ENCODE results near the gene TOX3.
A peak's percentile ranks its signal among the peaks of the same experiment; 100 is the strongest.

Gene TOX3

DNA sequence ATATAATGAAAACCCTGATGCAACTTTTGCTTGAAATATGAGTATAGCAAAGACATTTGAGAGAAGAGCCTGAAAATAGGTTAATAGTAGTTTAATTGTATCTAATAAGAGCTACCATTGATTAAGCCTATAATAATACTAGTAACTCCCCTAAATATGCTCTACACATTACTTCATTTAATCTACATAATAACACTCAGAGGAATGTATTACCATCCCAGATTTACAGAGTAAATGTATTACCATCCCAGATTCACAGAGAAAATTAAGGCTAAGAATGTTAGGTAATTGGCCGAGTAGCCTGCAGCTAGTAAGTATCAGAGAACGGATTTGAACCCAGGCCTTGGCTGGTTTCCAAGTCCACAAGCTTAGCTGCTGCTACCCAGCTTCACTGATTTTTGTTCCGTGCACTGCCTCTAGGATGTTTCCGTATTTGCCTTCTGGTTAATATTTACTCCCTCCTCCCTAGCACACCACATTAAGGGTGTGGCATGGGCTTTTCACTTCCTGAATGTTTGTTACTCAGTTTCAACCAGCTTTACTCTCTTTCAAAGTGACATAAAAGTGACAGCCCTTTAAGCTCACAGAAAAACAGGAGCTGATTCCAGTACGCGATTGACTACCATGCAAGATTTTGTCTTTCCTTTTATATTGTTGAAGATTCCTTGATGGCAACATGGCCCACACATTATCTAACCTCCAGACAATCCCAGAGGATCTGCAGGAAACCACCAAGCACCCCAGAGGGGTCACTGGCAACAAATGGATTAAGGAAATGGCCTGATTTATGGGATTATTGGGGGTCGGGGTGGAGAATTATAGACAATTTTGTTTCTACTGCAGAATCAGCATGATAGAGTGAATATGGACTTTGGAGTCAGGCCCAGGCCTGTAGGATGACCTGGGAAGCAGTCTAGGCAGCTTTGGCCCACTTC lies 26.7 kb upstream of the TOX3 start:
- POLR2A ChIA-PET: no interaction called here
- CTCF ChIA-PET: interaction anchor here (1.4 to 1.8 kb wide), 2 partner anchors 11 to 13 kb away, joined by 3 to 4 read pairs; no protein-coding TSS in a partner anchor
- TF ChIP-seq, protein P1, sequence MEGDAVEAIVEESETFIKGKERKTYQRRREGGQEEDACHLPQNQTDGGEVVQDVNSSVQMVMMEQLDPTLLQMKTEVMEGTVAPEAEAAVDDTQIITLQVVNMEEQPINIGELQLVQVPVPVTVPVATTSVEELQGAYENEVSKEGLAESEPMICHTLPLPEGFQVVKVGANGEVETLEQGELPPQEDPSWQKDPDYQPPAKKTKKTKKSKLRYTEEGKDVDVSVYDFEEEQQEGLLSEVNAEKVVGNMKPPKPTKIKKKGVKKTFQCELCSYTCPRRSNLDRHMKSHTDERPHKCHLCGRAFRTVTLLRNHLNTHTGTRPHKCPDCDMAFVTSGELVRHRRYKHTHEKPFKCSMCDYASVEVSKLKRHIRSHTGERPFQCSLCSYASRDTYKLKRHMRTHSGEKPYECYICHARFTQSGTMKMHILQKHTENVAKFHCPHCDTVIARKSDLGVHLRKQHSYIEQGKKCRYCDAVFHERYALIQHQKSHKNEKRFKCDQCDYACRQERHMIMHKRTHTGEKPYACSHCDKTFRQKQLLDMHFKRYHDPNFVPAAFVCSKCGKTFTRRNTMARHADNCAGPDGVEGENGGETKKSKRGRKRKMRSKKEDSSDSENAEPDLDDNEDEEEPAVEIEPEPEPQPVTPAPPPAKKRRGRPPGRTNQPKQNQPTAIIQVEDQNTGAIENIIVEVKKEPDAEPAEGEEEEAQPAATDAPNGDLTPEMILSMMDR (IDR thresholded peaks at IDR 0.05; ENCODE audit: control extremely low read depth, extremely low read depth, low read depth, missing control alignments): no peak
- DNase-seq (ENCODE audit: extremely low spot score): peak; percentile 8

DNA sequence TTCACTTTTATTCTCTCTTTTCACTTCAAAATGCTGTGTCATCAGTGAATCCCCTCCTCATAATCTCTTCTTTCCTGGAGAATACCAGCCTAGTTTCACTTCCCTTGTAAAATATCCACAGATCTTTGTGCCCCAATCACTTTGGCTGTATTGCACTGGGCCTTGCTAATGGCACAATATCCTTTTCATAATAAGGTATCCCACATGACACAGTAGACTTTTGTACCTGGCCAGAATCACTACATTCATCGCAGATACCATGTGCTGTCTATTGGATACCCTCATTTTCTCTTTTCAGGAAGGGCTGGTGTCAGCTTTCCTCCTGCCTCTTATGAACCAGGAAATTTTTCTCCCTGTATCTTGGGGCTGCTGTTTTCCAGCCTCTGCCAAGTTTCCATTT lies 25.7 kb upstream of the TOX3 start:
- DNase-seq (ENCODE audit: extremely low spot score): no peak
- ChIA-PET CTCF (interaction anchor here (1.2 kb wide), 1 partner anchor 32 kb away, joined by 3 read pairs; no protein-coding TSS in a partner anchor), POLR2A (no interaction called here)
- TF ChIP-seq, protein P1 (IDR thresholded peaks at IDR 0.05; ENCODE audit: control extremely low read depth, extremely low read depth, low read depth, missing control alignments): no peak

DNA sequence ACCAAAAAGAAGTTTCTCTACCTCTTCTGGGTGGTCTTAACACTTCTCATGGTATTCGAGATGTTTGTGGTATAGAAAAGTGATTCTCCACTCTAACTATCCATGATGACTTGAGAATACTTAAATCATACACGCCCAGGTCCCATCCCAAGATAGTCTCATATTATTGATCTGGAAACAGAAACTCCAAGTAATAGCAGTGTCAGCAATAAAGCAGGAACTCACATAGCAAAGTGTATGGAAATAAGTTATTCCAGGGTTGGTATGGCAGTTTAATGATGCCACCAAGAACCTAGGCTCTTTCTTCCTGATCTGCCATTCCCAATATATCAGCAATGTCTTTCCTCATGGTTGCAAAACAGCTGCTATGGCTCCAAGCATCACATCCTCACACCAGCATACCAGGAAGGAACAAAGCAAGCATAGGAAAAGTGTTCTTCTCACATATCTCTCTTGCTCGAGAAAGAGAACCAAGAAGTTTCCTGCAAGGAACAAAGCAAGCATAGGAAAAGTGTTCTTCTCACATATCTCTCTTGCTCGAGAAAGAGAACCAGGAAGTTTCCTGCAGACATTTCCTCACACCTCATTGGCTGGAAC lies 23.6 kb upstream of the TOX3 start:
- TF ChIP-seq, protein P1 (IDR thresholded peaks at IDR 0.05; ENCODE audit: control extremely low read depth, extremely low read depth, low read depth, missing control alignments): no peak
- ChIA-PET CTCF (no interaction called here), POLR2A (no interaction called here)
- no peak for DNase-seq (ENCODE audit: extremely low spot score)

DNA sequence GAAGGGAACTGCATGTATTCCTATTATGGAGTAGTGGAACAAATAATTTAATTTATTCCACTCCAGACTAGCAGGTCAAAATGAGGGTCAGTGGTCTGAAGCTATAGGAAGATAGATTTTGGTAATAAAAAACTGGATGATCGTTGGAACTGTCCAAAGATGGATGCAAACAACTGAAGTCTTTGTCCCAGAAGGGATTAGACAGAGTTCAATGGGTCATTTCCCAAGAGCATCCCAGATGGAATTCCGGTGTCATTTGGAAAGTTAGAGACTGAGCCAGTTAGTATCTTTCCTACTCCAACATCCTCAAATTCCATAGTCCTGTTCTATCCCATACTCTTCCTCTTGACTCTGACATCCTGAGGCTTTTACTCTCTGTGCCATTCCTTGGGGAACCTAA lies 22.8 kb upstream of the TOX3 start:
- ChIA-PET CTCF (interaction anchor here (1.4 kb wide), 1 partner anchor 9 kb away, joined by 3 read pairs; no protein-coding TSS in a partner anchor), POLR2A (no interaction called here)
- TF ChIP-seq, protein P1 (IDR thresholded peaks at IDR 0.05; ENCODE audit: control extremely low read depth, extremely low read depth, low read depth, missing control alignments): no peak
- DNase-seq (ENCODE audit: extremely low spot score): no peak

DNA sequence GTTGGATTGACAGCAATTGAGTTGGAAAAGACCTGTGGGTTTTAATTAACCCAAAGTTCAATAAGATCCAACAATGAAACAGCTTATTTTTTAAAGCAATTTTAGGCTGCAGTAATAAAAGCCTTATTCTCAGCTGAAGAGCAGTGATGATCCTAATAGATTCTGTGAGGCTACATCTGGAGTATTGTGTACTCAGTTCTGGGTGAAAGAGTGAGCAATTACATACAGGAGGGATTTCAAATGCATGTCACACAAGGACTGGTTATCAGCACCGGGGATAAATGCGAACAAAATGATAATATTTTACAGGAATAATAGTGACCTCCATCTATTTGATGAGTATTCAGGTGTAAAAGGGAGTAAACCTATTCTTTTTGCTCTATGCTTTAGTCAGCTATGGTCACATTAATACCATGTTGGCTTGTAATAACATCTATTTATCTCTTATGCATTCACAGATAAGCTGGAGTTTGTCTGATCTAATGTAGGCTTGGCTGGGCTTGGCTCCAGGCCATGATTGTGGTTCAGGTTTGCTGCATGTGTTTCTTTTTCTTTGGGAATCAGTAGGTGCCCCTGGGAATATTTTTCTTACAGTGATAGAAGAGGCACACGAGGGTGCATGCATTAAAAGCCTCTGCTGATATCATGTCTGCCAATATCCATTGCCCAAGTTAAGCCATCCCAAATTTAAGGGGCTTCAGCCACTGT lies 22.2 kb upstream of the TOX3 start:
- ChIA-PET CTCF (interaction anchor here (1.4 kb wide), 1 partner anchor 9 kb away, joined by 3 read pairs; no protein-coding TSS in a partner anchor), POLR2A (no interaction called here)
- DNase-seq (ENCODE audit: extremely low spot score): no peak
- TF ChIP-seq, protein P1 (IDR thresholded peaks at IDR 0.05; ENCODE audit: control extremely low read depth, extremely low read depth, low read depth, missing control alignments): no peak

DNA sequence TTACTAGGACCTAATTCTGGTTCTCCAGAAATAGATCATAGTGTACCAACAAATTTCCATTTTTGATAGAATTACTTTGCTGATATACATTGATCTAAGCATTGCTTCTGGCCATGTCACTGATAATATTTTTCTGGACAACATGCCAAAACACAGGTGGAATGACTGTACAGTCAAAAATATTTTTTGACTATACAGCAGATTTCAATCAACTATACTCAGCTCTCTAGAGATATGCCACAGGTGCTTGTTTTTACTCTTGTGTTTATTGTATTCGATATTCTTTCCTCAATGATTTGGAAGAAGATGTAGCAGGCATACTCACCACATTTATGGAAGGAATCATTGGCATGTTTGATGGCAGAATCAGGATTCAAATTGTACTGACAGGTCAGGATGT lies 21.6 kb upstream of the TOX3 start:
- TF ChIP-seq, protein P1 (IDR thresholded peaks at IDR 0.05; ENCODE audit: control extremely low read depth, extremely low read depth, low read depth, missing control alignments): no peak
- CTCF ChIA-PET: interaction anchor here (1.4 kb wide), 1 partner anchor 8 kb away, joined by 3 read pairs; no protein-coding TSS in a partner anchor
- POLR2A ChIA-PET: no interaction called here
- no peak for DNase-seq (ENCODE audit: extremely low spot score)

All from GM10248 (cell line).